HG02884 (cell line): ENCODE results near the gene MMEL1.
"Not testable (repeated sequence)": the region's sequence is repeated elsewhere in the genome, so short reads cannot be mapped to it uniquely, and the experiment has no call there.

Experiments used
- ATAC-seq: cut with Tn5 transposase; IDR thresholded peaks from one replicate; pipeline ENCODE4 v1.9.1; 2021; ENCODE audit warnings: mild to moderate bottlenecking, moderate library complexity; ENCODE audit not compliant: unreplicated experiment

Gene MMEL1, protein sequence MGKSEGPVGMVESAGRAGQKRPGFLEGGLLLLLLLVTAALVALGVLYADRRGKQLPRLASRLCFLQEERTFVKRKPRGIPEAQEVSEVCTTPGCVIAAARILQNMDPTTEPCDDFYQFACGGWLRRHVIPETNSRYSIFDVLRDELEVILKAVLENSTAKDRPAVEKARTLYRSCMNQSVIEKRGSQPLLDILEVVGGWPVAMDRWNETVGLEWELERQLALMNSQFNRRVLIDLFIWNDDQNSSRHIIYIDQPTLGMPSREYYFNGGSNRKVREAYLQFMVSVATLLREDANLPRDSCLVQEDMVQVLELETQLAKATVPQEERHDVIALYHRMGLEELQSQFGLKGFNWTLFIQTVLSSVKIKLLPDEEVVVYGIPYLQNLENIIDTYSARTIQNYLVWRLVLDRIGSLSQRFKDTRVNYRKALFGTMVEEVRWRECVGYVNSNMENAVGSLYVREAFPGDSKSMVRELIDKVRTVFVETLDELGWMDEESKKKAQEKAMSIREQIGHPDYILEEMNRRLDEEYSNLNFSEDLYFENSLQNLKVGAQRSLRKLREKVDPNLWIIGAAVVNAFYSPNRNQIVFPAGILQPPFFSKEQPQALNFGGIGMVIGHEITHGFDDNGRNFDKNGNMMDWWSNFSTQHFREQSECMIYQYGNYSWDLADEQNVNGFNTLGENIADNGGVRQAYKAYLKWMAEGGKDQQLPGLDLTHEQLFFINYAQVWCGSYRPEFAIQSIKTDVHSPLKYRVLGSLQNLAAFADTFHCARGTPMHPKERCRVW

DNA sequence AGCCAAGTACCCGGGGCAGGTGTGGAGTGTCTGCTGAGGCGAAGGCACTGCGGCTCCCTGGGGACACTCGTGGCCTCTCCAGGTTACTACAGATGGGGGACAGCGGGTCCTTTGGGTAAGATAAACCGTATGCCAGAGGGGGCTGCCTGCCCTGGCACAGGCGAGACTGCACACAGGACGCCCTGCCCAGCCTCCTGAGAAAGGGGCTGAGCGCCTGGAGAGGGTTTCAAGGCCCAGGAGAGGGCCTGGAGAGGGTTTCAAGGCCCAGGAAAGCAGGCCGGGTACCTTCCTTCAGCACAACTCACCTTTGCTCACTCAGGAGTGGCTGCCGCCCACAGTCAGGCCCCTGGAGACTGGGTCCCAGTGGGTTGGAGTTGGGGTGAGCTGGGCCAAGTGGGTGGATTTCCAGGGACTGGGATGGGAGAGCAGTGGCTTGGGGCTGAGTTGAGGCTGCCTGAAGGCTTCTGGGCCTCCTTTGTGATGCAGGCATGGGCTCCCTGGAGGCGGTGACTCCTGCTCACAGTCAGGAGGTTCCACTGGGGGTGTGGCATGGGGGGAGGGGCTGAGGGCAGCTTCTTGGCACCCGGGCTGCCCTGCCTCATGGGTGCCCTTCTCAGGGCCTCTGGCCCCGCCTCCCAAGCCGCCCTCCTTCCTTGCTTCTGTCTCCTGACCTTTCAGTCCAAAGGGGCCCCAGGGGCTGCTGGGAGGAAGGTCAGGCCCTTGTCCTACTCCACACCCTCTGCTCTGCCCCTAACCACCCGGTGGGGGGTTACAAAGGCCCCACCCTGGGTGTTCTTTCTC, at the start of gene MMEL1:
Gene MMEL1 (minus strand): TSS at position 456 of the 801 bp plus-strand sequence. CDS start 3,532 bp downstream, outside the sequence.
- ATAC-seq: no peak

DNA sequence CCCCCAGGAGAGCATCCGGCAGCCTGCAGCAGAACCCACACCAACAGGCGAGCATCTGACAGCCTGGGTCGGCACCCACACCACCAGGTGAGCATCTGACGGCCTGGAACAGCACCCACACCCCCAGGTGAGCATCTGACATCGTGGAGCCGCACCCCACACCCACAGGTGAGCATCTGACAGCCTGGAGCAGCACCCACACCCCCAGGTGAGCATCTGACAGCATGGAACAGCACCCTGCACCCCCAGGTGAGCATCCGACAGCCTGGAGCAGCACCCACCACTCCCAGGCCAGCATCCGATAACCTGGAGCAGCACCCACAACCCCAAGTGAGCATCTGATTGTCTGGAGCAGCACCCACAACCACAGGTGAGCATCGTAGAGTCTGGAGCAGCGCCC, 43.9 kb upstream of the MMEL1 start:
- not testable (repeated sequence) for ATAC-seq

DNA sequence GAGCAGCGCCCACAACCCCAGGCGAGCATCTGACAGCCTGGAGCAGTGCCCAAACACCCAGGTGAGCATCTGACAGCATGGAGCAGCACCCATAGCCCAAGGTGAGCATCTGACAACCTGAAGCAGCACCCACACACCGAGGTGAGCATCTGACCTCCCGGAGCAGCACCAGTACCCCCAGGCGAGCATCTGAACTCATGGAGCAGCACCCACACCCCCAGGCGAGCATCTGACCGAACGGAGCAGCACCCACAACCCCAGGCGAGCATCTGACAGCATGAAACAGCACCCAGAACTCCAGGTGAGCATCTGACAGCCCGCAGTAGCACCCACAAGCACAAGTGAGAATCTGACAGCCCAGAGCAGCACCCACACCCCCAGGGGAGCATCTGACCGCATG, 38.8 kb upstream of the MMEL1 start:
- ATAC-seq: not testable (repeated sequence)

DNA sequence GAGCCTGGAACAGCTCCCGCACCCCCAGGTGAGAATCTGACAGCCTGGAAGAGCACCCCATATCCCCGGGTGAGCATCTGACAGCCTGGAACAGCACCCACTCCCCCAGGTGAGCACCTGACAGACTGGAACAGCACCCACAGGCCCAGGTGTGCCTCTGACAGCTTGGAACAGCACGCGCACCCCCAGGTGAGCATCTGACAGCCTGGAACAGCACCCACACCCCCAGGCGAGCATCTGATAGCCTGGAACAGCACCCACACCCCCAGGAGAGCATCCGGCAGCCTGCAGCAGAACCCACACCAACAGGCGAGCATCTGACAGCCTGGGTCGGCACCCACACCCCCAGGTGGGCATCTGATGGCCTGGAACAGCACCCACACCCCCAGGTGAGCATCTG, 27.0 kb upstream of the MMEL1 start:
- not testable (repeated sequence) for ATAC-seq

DNA sequence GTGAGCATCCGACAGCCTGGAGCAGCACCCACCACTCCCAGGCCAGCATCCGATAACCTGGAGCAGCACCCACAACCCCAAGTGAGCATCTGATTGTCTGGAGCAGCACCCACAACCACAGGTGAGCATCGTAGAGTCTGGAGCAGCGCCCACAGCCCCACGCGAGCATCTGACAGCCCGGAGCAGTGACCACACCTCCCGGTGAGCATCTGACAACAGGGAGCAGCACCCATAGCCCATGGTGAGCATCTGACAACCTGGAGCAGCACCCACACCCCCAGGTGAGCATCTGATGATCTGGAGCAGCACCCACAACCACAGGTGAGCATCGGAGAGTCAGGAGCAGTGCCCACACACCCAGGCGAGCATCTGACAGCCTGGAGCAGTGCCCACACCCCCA, 25.1 kb upstream of the MMEL1 start:
- not testable (repeated sequence) for ATAC-seq

DNA sequence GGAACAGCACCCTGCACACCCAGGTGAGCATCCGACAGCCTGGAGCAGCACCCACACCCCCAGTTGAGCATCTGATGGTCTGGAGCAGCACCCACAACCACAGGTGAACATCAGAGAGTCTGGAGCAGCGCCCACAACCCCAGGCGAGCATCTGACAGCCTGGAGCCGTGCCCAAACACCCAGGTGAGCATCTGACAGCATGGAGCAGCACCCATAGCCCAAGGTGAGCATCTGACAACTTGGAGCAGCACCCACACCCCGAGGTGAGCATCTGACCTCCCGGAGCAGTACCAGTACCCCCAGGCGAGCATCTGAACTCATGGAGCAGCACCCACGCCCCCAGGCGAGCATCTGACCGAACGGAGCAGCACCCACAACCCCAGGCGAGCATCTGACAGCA, 24.3 kb upstream of the MMEL1 start:
- ATAC-seq: not testable (repeated sequence)

DNA sequence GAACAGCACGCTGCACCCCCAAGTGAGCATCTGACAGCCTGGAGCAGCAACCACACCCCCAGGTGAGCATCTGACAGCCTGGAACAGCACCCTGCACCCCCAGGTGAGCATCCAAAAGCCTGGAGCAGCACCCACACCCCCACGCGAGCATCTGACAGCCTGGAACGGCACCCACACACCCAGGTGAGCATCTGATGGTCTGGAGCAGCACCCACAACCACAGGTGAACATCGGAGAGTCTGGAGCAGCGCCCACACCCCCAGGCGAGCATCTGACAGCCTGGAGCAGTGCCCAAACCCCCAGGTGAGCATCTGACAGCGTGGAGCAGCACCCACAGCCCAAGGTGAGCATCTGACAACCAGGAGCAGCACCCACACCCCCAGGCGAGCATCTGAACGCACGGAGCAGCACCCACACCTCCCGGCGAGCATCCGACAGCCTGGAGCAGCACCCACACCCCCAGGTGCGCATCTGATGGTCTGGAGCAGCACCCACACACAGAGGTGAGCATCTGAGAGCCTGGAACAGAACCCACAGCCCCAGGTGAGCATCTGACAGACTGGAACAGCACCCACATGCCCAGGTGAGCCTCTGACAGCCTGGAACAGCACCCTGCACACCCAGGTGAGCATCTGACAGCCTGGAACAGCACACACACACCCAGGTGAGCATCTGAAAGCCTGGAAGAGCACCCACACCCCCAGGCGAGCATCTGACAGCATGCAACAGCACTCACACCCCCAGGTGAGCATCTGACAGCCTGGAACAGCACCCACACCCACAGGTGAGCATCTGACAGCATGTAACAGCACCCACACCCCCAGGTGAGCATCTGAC, 23.0 kb upstream of the MMEL1 start:
- ATAC-seq: not testable (repeated sequence)

DNA sequence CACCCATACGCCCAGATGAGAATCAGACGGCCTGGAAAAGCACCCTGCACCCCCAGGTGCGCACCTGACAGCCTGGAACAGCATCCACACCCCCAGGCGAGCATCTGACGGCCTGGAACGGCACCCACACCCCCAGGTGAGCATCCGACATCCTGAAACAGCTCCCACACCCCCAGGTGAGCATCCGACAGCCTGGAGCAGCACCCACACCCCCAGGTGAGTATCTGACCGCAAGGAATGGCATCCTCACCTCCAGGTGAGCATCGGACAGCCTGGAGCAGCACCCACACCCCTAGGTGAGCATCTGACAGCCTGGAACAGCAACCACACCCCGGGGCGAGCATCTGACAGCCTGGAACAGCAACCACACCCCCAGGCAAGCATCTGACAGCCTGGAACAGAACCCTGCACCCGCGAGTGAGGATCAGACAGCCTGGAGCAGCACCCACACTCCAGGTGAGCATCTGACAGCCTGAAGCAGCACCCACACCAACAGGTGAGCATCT, 21.7 kb upstream of the MMEL1 start:
- not testable (repeated sequence) for ATAC-seq

DNA sequence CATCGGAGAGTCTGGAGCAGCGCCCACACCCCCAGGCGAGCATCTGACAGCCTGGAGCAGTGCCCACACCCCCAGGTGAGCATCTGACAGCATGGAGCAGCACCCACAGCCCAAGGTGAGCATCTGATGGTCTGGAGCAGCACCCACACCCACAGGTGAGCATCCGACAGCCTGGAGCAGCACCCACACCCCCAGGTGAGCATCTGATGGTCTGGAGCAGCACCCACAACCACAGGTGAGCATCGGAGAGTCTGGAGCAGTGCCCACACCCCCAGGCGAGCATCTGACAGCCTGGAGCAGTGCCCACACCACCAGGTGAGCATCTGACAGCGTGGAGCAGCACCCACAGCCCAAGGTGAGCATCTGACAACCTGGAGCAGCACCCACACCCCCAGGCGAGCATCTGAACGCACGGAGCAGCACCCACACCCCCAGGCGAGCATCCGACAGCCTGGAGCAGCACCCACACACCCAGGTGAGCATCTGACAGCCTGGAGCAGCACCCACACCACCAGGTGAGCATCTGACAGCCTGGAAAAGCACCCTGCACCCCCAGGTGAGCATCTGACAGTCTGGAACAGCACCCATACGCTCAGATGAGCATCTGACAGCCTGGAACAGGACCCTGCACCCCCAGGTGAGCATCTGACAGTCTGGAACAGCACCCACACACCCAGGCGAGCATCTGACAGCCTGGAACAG, 21.1 kb upstream of the MMEL1 start:
- ATAC-seq: not testable (repeated sequence)

DNA sequence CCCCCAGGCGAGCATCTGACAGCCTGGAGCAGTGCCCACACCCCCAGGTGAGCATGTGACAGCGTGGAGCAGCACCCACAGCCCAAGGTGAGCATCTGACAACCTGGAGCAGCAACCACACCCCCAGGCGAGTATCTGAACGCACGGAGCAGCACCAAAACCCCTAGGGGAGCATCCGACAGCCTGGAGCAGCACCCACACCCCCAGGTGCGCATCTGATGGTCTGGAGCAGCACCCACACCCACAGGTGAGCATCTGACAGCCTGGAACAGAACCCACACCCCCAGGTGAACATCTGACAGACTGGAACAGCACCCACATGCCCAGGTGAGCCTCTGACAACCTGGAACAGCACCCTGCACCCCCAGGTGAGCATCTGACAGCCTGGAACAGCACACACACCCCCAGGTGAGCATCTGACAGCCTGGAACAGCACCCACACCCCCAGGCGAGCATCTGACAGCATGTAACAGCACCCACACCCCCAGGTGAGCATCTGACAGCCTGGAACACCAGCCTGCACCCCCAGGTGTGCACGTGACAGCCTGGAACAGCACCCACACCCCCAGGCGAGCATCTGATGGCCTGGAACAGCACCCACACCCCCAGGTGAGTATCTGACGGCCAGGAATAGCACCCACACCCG, 20.2 kb upstream of the MMEL1 start:
- ATAC-seq: not testable (repeated sequence)

DNA sequence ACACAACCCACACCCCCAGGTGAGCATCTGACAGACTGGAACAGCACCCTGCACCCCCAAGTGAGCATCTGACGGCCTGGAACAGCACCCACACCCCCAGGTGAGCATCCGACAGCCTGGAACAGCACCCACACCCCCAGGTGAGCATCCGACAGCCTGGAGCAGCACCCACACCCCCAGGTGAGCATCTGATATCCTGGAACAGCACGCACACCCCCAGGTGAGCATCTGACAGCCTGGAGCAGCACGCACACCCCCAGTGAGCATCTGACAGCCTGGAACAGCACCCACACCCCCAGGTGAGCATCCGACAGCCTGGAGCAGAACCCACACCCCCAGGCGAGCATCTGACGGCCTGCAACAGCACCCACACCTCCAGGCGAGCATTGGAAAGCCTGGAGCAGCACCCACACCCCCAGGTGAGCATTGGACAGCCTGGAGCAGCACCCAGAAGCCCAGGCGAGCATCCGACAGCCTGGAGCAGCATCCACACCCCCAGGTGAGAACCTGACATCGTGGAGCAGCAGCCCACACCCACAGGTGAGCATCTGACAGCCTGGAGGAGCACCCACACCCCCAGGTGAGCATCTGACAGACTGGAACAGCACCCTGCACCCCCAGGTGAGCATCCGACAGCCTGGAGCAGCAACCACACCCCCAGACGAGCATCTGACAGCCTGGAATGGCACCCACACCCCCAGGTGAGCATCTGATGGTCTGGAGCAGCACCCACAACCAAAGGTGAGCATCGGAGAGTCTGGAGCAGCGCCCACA, 19.5 kb upstream of the MMEL1 start:
- not testable (repeated sequence) for ATAC-seq

DNA sequence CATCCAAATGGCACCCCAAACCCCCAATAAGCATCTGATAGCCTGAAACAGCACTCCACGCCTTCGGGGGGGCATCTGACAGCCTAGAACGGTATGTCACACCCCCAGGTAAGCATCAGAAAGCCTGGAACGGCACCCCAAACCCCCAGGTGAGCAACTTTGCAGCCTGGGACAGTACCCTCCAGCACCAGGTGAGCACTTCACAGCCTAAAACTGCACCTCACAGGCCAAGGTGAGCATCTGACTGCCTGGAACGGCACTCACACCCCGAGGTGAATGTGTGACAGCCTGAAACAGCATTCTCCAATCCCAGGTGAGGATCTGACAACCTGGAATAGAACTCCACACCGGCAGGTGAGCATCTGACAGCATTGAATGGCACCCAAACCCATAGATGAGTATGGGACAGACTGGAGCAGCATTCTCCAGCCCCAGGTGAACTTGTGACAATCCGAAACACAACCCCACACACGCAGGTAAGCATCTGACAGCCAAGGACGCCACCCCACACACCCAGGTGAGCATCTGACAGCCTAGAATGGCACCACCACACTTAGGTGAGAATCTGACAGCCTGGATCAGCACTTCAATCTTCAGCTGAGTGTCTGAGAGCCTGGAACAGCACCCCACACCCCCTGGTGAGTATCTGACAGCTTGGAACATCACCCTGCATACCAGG, 18.3 kb upstream of the MMEL1 start:
- ATAC-seq: no peak

DNA sequence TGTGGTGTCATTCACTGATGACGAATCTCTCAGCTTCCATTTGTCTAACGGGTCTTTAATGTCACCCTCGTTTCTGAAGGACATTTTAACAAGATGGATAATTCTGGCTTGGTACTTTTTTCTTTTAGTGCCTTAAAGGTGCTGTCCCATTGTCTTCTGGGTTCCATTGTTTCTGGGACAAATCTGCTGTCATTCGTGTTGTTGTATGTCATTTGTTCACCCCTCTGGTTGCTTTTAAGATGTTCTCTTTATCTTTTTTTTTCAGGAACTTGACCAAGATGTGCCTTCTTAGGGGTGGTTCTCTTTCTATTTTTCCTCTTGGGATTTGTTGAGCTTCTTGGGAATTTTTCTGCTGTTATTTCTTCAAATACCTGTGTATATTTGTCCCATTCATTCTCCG, 14.0 kb upstream of the MMEL1 start:
- no peak for ATAC-seq

DNA sequence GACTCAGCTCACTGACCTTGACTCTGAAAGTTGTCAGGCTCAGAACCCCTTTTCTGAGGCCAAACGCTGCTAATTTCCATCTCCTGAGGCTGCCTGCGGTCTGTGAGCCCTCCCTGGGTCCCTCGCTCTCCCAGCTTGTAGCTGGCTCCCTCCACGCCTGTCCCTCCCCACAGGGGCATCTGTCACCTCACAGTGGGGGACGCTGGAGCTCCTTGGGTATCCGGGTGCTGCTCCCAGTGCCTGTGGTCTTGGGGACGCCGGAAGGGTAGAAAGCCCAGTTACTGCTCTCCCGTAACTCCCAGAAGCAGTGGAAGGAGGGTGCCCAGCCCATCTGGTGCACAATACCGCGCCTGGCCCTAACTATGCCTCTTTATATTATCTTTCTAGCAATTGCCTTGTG, 13.0 kb upstream of the MMEL1 start:
- no peak for ATAC-seq

DNA sequence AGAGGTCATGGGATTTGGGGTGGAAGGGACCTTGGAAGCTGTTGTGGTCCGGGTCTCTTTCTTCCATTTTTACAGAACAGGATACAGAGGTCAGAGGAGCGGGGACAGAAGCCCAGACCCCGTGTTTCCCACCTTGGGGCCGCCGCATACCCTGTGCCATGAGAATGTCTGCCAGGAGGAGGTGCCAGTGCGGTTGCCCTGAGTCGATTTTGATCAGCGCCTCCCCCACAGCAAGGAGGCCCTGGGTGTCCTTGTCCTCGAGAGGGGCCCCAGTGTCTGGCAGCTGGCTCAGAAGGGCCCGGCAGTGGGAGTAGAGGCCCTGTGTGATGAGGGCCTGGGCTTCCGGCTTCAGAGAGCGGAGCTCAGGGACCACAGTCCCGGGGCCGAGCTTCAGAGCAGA, 12.3 kb upstream of the MMEL1 start:
- ATAC-seq: no peak

DNA sequence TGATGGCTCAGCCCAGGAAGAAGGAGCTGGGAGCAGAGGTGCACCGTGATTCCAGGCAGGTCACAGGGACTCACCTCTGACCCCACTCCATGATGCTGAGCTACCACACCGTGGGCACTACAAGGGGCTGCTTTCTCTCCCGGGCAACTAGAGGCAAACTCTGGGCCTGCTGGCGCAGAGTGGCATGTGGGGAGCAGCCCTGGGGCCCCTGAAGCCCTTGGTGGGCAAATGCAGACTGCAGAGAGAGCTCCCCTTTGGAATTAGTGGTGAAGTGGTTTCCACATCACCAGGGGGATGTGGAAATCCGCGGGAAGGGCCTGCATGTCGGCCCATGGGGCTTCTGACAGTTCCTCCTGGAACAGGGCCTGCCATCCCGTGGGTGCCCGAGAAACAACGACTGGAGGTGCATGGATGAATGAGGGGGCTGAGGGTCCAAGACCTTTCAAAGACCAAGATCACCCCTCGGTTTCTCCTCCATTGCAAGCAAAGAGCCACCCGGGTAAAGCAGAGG, 11.8 kb upstream of the MMEL1 start:
- ATAC-seq: no peak

DNA sequence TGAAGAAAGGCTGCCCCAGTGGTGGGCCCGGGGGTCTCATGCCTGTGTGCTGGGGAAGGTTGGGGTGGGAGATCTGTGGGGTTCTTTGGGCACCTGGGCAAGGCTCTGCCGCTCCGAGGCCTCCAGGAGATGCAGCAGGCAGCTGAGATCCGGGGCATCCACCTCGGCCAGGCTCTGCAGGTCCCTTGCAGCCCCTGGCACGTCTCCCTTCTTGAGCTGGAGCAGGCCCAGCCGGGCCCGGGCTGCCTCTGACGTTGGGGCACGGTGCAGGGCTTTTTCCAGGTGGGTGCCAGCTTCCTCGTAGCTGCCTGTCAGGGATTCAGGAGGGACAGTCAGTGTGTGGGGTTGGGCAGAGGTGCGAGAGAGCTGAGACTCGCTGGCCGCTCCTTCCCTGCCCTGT, 11.4 kb upstream of the MMEL1 start:
- no peak for ATAC-seq
